ENCODE measurements around the gene CLCN3.
"Not testable (repeated sequence)": the region's sequence is repeated elsewhere in the genome, so short reads cannot be mapped to it uniquely, and the experiment has no call there.

Gene CLCN3

GRCh38 chr4:169611157-169611556, 9.2 kb upstream of the CLCN3 start:
- Mint-ChIP-seq H3K4me1 (peaks cover 12 to 35% of the 10 kb centered on the region in 2 donors), H3K27me3 (no peaks in the 10 kb centered on the region), H3K36me3 (peaks cover 8 to 12% of the 10 kb centered on the region in 2 donors), H3K27ac (no peak overlapping the region), H3K4me3 (peak overlapping the region; percentile 13 to 99), H3K9me3 (no peaks in the 10 kb centered on the region)
- DNase-seq (no peak), ATAC-seq (replicated peaks) (no peak)

GRCh38 chr4:169611991-169612870, 8.1 kb upstream of the CLCN3 start, which contains the start of gene NEK1:
Gene NEK1, minus strand, starts transcription at chr4:169612583. Its CDS starts 9,953 bp downstream, at chr4:169602630.
- DNase-seq (peak; percentile 81), ATAC-seq (replicated peaks) (peak; percentile 94 to 97)
- peaks cover 2 to 5% of the 10 kb centered on the region in 2 donors for H3K36me3 Mint-ChIP-seq
- H3K9me3 Mint-ChIP-seq, result no peaks in the 10 kb centered on the region
- peak within 1 kb of the TSS; percentile 99 for H3K27ac Mint-ChIP-seq
- H3K4me3 Mint-ChIP-seq, result peak within 1 kb of the TSS; percentile 98 to 99
- H3K27me3 Mint-ChIP-seq, result no peaks in the 10 kb centered on the region
- H3K4me1 Mint-ChIP-seq, result peaks cover 12 to 25% of the 10 kb centered on the region in 2 donors

- peak; percentile 47 for DNase-seq
- H3K4me3 Mint-ChIP-seq, result peak overlapping the region; percentile 98 to 99
- peaks cover 9 to 25% of the 10 kb centered on the region in 2 donors for H3K4me1 Mint-ChIP-seq
- peak overlapping the region; percentile 99 for H3K27ac Mint-ChIP-seq
- peak; percentile 32 to 43 for ATAC-seq (replicated peaks)
- no peaks in the 10 kb centered on the region for H3K9me3 Mint-ChIP-seq
- peaks cover under 1 to 2% of the 10 kb centered on the region in 2 donors for H3K36me3 Mint-ChIP-seq
- no peaks in the 10 kb centered on the region for H3K27me3 Mint-ChIP-seq
Measured at GRCh38 chr4:169612871-169613859, 7.2 kb upstream of the CLCN3 start.

- no peak for DNase-seq
- no peaks in the 10 kb centered on the region for H3K9me3 Mint-ChIP-seq
- H3K27me3 Mint-ChIP-seq, result no peaks in the 10 kb centered on the region
- no peak overlapping the region for H3K4me3 Mint-ChIP-seq
- ATAC-seq (replicated peaks), result no peak
- H3K4me1 Mint-ChIP-seq, result peaks cover 12 to 30% of the 10 kb centered on the region in 2 donors
- H3K27ac Mint-ChIP-seq, result no peak overlapping the region
- H3K36me3 Mint-ChIP-seq, result no peaks in the 10 kb centered on the region
Measured at GRCh38 chr4:169615467-169616106, 4.8 kb upstream of the CLCN3 start.

- Mint-ChIP-seq H3K4me3 (no peak overlapping the region), H3K36me3 (no peaks in the 10 kb centered on the region), H3K4me1 (peaks cover 8 to 22% of the 10 kb centered on the region in 2 donors), H3K27ac (no peak overlapping the region), H3K27me3 (no peaks in the 10 kb centered on the region), H3K9me3 (no peaks in the 10 kb centered on the region)
- ATAC-seq (replicated peaks) (no peak), DNase-seq (no peak)
Measured at GRCh38 chr4:169616846-169617245, 3.5 kb upstream of the CLCN3 start.

GRCh38 chr4:169617306-169617705, 3.1 kb upstream of the CLCN3 start:
- no peak overlapping the region for H3K4me3 Mint-ChIP-seq
- peaks cover 10 to 26% of the 10 kb centered on the region in 2 donors for H3K4me1 Mint-ChIP-seq
- ATAC-seq (replicated peaks), result no peak
- H3K9me3 Mint-ChIP-seq, result no peaks in the 10 kb centered on the region
- H3K27me3 Mint-ChIP-seq, result no peaks in the 10 kb centered on the region
- H3K36me3 Mint-ChIP-seq, result no peaks in the 10 kb centered on the region
- DNase-seq, result no peak
- H3K27ac Mint-ChIP-seq, result no peak overlapping the region

- no peak for DNase-seq
- H3K4me1 Mint-ChIP-seq, result peaks cover 12 to 28% of the 10 kb centered on the region in 2 donors
Measured at GRCh38 chr4:169618286-169618685, 2.1 kb upstream of the CLCN3 start.

GRCh38 chr4:169618986-169619385, 1.4 kb upstream of the CLCN3 start:
- H3K9me3 Mint-ChIP-seq, result no peaks in the 10 kb centered on the region
- peak overlapping the region; percentile 93 to 96 for H3K4me3 Mint-ChIP-seq
- no peaks in the 10 kb centered on the region for H3K27me3 Mint-ChIP-seq
- H3K4me1 Mint-ChIP-seq, result peaks cover 15 to 31% of the 10 kb centered on the region in 2 donors
- peak overlapping the region; percentile 99 for H3K27ac Mint-ChIP-seq
- no peak for ATAC-seq (replicated peaks)
- peaks cover 2 to 4% of the 10 kb centered on the region in 2 donors for H3K36me3 Mint-ChIP-seq
- DNase-seq, result no peak

More at GRCh38 chr4:169618286-169618685, 2.1 kb upstream of the CLCN3 start:
- Mint-ChIP-seq H3K27me3 (no peaks in the 10 kb centered on the region), H3K36me3 (no peaks in the 10 kb centered on the region), H3K4me3 (peak overlapping the region in 1 of 2 donors; percentile 11), H3K27ac (no peak overlapping the region), H3K9me3 (no peaks in the 10 kb centered on the region)
- no peak for ATAC-seq (replicated peaks)

- no peaks in the 10 kb centered on the region for H3K27me3 Mint-ChIP-seq
- peaks cover 15 to 31% of the 10 kb centered on the region in 2 donors for H3K4me1 Mint-ChIP-seq
- H3K27ac Mint-ChIP-seq, result peak overlapping the region; percentile 99
- H3K9me3 Mint-ChIP-seq, result no peaks in the 10 kb centered on the region
- ATAC-seq (replicated peaks) (peak; percentile 56 to 61), DNase-seq (peak; percentile 35)
- peaks cover 2 to 4% of the 10 kb centered on the region in 2 donors for H3K36me3 Mint-ChIP-seq
- peak overlapping the region; percentile 93 to 96 for H3K4me3 Mint-ChIP-seq
Measured at GRCh38 chr4:169619518-169619957, 840 bp upstream of the CLCN3 start.

- peak in 1 of 2 donors; percentile 2 for ATAC-seq (replicated peaks)
- Mint-ChIP-seq H3K36me3 (peaks cover 3 to 8% of the 10 kb centered on the region in 2 donors), H3K9me3 (no peaks in the 10 kb centered on the region), H3K27me3 (no peaks in the 10 kb centered on the region), H3K4me1 (peaks cover 17 to 35% of the 10 kb centered on the region in 2 donors), H3K4me3 (peak overlapping the region; percentile 93 to 96), H3K27ac (peak overlapping the region; percentile 99)
- DNase-seq, result no peak
Measured at GRCh38 chr4:169620880-169621248, 486 bp downstream of the CLCN3 start.

GRCh38 chr4:169621731-169622492, 1.5 kb downstream of the CLCN3 start:
- DNase-seq, result no peak
- no peaks in the 10 kb centered on the region for H3K27me3 Mint-ChIP-seq
- H3K4me3 Mint-ChIP-seq, result peak overlapping the region; percentile 73 to 79

GRCh38 chr4:169622566-169622965, 2.2 kb downstream of the CLCN3 start:
- Mint-ChIP-seq H3K4me1 (peaks cover 25 to 44% of the 10 kb centered on the region in 2 donors), H3K27ac (no peak overlapping the region), H3K4me3 (no peak overlapping the region), H3K36me3 (peaks cover 3 to 8% of the 10 kb centered on the region in 2 donors), H3K27me3 (no peaks in the 10 kb centered on the region), H3K9me3 (no peaks in the 10 kb centered on the region)
- ATAC-seq (replicated peaks), result no peak
- DNase-seq, result no peak

More at GRCh38 chr4:169621731-169622492, 1.5 kb downstream of the CLCN3 start:
- peaks cover 3 to 8% of the 10 kb centered on the region in 2 donors for H3K36me3 Mint-ChIP-seq
- ATAC-seq (replicated peaks), result no peak
- no peaks in the 10 kb centered on the region for H3K9me3 Mint-ChIP-seq
- peaks cover 21 to 39% of the 10 kb centered on the region in 2 donors for H3K4me1 Mint-ChIP-seq
- H3K27ac Mint-ChIP-seq, result peak overlapping the region; percentile 4

GRCh38 chr4:169624012-169624411, 3.6 kb downstream of the CLCN3 start:
- H3K27ac Mint-ChIP-seq; ATAC-seq (replicated peaks): not testable (repeated sequence)
- peaks cover 27 to 42% of the 10 kb centered on the region in 2 donors for H3K4me1 Mint-ChIP-seq

More at GRCh38 chr4:169624012-169624411, 3.6 kb downstream of the CLCN3 start:
- H3K4me3 Mint-ChIP-seq, DNase-seq, H3K9me3 Mint-ChIP-seq, H3K36me3 Mint-ChIP-seq, H3K27me3 Mint-ChIP-seq: not testable (repeated sequence)
